HG03139 (cell line): ENCODE measurements around the gene SPATS2L.

Experiments used
- ATAC-seq: cut with Tn5 transposase; IDR thresholded peaks from one replicate; pipeline ENCODE4 v1.9.1; 2021; ENCODE audit not compliant: unreplicated experiment

SPATS2L gene

GRCh38 chr2:200435379-200435778 is 128.9 kb downstream of the SPATS2L start:
- no peak for ATAC-seq

DNA sequence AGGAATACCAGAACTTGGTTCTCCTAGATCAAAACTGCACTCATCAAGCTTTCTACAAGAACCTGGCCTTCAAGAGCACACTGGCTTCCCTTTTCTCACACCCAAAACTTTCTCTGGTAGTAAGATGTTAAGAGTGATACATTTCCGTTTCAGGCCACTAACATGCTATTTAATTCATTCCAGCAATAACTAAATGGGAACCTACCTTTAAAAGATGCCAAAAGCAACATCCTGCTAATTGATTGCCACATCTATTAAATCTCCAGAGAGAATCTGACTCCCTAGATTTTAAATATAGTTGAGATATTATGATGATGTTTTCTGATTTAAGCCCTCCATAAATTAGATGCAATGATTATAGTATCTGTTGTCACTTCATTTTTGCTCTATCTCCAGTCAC is 131.8 kb downstream of the SPATS2L start:
- ATAC-seq: no peak

GRCh38 chr2:200438846-200439245 is 132.4 kb downstream of the SPATS2L start:
- ATAC-seq: no peak

- no peak for ATAC-seq
These were observed 133.5 kb downstream of the SPATS2L start for GRCh38 chr2:200439981-200440380.

- no peak for ATAC-seq
These were observed 136.0 kb downstream of the SPATS2L start for GRCh38 chr2:200442471-200442870.

GRCh38 chr2:200443376-200443775 is 136.9 kb downstream of the SPATS2L start:
- no peak for ATAC-seq

DNA sequence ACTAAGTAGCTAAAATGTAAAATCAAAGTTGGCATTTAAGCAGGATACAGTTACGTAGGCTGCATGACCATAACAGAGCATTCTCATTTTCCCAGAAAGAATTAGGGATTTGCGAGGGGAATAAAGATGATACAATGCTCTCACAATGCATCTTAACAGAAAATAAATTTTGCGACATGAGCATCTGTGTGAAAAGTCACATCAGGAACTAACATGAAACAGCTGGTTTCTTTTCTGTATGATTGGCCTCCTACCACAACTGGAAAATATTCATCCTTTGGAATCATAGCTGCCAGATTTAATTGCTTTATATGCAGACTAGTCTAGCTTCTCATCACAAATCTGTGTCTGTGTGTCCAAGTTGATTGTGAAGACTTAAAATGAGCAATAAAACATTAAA is 137.4 kb downstream of the SPATS2L start:
- ATAC-seq: no peak

DNA sequence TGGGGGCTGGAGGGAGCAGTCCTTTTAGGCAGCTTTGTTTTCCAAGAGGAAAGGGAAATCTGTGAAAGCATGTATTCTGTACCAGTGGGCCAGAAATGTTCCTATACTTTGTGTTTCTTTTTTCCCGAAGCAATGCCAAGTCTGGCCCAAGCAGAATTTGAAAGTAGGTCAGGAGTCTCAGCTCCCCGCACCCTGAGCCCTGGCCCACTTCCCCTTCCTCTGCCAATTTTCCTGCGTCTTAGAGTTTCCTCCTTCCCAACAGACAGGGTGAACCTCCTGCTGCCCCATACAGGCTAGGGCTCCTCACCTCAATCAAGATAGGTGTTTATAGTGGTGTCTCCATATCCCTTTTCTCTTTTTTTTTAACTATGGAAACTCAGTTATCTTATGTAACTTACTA is 138.0 kb downstream of the SPATS2L start:
- no peak for ATAC-seq

DNA sequence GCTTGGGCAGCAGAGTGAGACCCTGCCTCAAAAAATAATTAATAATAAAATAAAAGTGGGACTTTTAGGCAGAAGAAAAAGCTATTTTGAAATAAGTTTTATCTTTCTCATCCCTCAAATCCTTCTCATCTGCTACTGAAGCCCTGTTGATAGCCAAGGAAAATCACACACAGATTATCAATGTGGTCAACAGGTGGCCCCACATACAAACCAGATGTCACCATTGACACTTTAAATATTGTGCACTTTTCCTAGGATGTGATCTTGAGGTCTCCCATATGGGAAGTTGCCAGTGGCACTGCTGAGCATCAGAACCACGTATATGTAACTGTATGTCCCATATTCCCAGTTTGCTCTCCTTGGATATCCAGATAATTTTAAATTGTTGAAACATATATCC is 138.8 kb downstream of the SPATS2L start:
- no peak for ATAC-seq

DNA sequence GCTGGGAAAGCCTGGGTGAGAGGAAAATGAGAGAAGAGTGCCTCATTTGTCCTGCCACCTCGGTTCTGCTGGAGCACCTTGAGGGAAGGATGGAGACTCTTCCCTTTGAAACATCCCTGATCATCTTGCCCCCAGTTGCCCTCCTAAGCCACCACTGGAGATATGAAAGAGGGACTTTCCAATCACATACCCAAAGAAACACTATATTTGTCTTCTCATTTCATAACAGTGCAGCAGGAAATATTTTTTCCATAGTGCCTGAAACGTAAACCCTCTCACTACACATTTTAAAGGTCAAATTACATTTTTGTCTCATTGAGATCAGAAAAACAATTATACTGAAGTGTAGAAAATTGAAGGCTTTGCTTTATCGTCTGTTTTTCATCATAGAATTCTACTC is 140.1 kb downstream of the SPATS2L start:
- no peak for ATAC-seq

- no peak for ATAC-seq
These were observed 140.8 kb downstream of the SPATS2L start for GRCh38 chr2:200447139-200447855.

DNA sequence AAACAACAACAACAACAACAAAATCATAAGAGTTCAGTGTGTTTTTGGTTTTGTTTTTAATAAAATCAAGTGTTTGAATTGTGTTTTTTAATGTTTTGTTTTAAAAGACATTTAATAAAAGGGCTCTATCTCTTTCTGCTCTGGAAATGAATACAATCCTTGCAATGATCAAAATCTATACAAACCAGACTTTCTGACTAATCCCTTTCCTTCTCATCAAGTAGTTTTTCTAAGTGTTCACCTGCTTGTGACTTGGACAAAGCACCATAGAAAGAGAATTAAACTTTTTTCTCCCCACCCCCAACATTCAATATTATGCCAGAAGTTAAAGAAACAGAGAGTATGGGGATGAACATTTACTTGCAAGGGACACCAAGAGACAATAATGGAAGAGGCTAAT is 142.0 kb downstream of the SPATS2L start:
- ATAC-seq: no peak

GRCh38 chr2:200449149-200449548 is 142.7 kb downstream of the SPATS2L start:
- ATAC-seq: no peak

- ATAC-seq: no peak
These were observed 143.8 kb downstream of the SPATS2L start for GRCh38 chr2:200450288-200450687.

DNA sequence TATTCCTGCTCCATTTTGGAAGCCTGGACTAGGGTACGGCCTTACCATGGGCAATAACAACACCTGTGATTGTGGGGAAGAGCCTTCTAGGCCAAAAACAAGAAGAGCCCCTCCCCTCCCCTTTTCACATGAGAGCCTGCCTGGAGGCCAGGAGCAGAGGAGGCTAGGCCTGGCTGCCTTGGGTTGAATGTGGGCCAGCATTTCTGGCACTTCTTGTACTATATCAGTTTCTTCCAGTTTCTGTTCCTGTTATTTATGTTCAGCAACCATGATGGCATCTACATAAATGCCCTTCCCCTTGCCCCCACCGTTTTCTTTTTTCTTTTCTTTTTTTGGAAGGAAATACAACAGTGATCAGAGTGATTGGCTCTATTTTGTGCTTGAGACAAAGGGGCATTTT is 145.0 kb downstream of the SPATS2L start:
- ATAC-seq: no peak

GRCh38 chr2:200452377-200452776 is 145.9 kb downstream of the SPATS2L start:
- no peak for ATAC-seq

DNA sequence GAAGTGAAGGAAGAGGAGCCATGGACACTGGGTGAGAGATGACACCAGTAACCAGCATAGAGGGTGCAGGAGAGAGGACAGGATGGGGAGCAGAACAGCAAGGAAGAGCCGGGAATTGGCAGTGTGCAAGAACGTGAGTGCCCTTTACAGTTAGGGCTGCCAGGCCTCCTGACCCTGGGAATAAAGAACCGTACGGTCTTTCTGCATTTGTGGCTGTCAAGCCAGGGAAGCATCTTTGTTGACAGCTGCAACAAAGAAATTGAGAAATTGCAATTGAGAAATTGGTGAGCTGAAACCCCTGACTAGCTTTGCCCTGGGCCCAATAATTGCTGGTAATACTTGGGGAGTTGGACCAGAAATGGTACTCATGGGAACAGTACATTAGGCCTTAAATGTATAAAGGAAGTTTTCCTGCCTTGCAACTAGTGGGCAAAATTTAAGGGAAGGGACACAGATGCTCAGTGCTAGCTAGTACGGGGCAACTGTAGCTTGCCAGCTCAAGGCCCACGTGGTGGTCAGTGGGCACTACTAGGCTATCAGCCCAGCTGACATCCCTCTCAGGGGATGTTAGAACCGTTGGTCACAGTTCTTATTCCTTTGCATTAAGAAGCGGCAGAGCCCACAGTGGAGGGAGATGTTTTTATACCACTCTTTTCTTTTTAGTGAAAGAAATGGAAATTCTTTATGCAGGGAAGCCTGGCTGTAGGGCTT is 146.8 kb downstream of the SPATS2L start:
- ATAC-seq: no peak

GRCh38 chr2:200453853-200454534 is 147.5 kb downstream of the SPATS2L start:
- ATAC-seq: no peak

DNA sequence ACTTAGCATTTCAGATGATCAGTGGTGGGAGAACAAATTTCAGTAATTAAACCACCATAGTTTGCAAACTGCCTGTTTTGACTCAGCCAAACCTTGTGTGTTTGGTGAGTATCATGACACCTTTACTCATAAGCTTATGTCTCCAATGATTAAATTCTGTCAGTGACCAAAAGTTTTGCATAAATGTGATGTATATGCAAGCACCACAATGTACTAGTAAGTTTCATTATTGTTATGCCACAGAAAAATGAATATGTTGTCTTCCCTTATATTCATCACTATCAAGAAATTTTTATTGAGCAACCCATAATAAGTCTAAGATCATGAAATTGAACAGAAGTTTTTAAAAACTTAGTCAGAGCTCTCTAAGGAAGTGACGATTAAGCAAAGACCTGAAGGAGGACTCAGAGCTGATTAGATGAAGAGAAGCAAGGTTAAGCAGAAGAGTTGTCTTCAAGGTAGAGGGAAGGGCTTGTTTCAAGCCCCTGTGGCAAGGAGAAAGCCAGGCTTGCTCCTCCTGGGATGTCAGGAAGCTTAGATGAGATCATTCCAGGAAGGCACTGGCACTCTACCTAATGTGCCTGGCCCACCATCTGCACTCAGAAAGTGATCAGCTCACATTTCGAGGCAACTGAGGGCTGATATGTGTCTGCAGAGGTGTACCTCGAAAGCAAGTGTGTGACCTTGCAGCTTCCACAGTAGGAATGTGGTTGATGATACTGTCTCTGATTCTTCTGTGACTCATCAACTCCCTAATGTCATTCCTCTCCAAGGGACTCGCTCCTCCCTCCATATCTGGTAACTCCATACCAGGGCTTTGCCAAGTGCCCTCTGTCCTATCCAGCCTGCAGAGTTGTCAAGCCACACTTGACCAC is 148.7 kb downstream of the SPATS2L start:
- ATAC-seq: peak; percentile 81

GRCh38 chr2:200455958-200456421 is 149.5 kb downstream of the SPATS2L start:
- ATAC-seq: peak; percentile 45

GRCh38 chr2:200456567-200456966 is 150.1 kb downstream of the SPATS2L start:
- ATAC-seq: no peak
